Hindlimb muscle (tissue), 1 donor: ENCODE results near the gene DCDC1. TPM values are rescaled to one million over a fixed set of nuclear protein-coding genes. Genes with fewer than 3 reads are reported as not detected.

ENCODE experiments used
- DNase-seq: peaks from one replicate; pipeline ENCODE4 v3.0.0-alpha.2; 2013
- polyA plus RNA-seq: library from polyadenylated mRNA; unstranded; fragments of 120-200 nt; gene quantifications from one replicate; pipeline ENCODE4 v1.2.1, GENCODE V29; 2013; ENCODE audit not compliant: insufficient read length

DCDC1 gene
- polyA plus RNA-seq, 1 donor = 0.08 TPM

GRCh38 chr11:30832831-30833230, 536.7 kb downstream of the DCDC1 start:
- no peak for DNase-seq

- DNase-seq = no peak
These were observed 538.9 kb downstream of the DCDC1 start for GRCh38 chr11:30830681-30831080.

- no peak for DNase-seq
These were observed 542.6 kb downstream of the DCDC1 start for GRCh38 chr11:30826911-30827310.

GRCh38 chr11:30825723-30826122, 543.8 kb downstream of the DCDC1 start:
- DNase-seq = no peak

GRCh38 chr11:30823119-30823518, 546.4 kb downstream of the DCDC1 start:
- DNase-seq = no peak

- DNase-seq = no peak
These were observed 548.0 kb downstream of the DCDC1 start for GRCh38 chr11:30821438-30821965.

GRCh38 chr11:30818721-30819120, 550.8 kb downstream of the DCDC1 start:
- no peak for DNase-seq

GRCh38 chr11:30816959-30817880, 552.3 kb downstream of the DCDC1 start:
- DNase-seq = no peak

- no peak for DNase-seq
These were observed 553.9 kb downstream of the DCDC1 start for GRCh38 chr11:30815619-30816018.

GRCh38 chr11:30814737-30815136, 554.8 kb downstream of the DCDC1 start:
- no peak for DNase-seq

Other genes starting within 250 kb of the DCDC1 start
- 12.7 TPM for gene DNAJC24, start 121 bp upstream of the DCDC1 start, polyA plus RNA-seq
- 20.5 TPM for gene IMMP1L, start 139.9 kb upstream of the DCDC1 start, polyA plus RNA-seq
- gene ELP4, start 140.0 kb upstream of the DCDC1 start, polyA plus RNA-seq = 13.8 TPM